Measurements from ENCODE around the gene TMPRSS13.

Gene TMPRSS13

GRCh38 chr11:117884994-117885393, 44.2 kb downstream of the TMPRSS13 start:
- DNase-seq = no peak

DNA sequence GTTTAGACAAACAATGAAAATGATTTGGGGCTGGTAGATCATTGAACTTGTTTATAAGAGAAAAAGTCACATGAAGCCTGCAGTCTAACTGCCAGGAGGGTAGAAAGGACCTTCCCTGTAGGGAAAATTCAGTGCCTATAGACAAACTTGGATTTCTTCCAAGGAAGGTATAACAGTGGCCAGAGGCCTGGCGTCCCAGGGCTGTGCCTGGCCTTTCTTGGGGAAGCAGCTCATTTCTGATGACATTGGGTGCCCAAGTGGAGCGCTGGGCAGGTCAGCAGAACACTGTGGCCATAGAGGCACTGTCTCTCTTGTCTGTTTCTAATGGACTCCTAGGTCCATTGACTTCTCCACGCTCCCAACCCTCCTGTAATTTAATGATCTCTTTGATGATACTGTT, 46.1 kb downstream of the TMPRSS13 start:
- DNase-seq = no peak

- DNase-seq = no peak
Measured at GRCh38 chr11:117882311-117882905, 46.8 kb downstream of the TMPRSS13 start.

DNA sequence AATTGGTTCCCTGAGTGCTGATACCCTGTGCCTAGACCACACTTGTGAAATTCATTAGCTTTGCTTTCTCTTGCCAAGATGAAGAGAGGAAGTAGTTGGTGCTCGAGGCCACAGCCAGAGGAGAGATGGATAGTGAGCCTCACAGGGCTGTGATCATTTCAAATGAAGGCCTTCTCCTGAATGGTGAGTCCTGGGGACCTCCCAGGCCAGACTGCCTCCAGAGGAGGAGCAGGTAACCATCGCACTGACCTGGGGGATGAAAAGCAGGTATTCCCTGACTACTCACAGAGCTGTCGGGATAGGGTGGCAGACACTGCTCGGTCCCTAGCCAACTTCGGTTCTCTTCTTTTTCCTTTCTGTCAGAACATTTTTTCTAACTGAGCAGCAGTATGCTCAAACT, 48.0 kb downstream of the TMPRSS13 start:
- DNase-seq = no peak

DNA sequence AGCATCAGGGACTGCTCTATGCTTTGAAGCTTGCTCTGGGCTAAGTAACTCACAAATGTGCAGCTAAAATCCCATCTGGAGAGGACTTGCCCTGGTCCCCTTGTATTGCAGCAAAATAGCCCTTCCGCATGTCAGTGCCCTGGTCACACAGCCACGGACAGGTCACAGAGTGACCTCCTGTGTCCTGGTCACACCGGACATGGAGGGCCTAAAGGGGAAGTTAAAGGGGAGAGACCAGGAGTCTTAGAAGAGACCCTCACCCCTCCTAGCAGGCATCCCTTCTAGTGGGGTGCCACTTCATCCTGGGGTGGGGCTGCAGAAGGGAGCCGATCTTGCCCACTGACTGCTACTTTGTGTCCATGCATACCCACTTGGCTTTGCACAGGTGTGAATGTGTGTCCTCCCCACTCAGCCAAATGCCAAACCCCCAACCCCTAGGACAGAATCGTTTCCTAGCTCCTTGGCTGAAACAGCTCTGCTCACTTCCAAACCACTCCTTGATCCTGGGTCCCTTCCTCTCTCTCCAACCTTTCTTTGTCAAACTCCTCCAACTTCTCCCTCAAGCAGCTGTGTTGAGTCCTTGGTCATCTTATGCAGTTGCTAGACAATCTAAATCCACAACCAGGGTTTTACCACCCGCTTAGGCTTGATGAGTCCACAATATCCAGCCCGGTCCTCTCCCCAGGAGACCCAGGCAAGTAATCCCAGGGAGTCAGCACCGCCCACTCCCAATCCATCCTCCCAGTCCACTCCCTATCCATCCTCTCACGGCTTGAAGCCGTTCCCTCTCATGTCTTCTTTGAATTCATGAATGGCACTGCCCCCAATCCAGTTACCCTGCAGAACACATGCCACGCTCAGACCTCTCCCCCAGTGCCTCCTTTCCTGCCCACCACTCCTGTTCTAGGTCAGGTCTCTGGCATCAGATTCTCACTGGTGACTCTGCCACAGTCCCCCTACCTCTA, 49.4 kb downstream of the TMPRSS13 start:
- DNase-seq = no peak

- no peak for DNase-seq
Measured at GRCh38 chr11:117878939-117879475, 50.2 kb downstream of the TMPRSS13 start.

DNA sequence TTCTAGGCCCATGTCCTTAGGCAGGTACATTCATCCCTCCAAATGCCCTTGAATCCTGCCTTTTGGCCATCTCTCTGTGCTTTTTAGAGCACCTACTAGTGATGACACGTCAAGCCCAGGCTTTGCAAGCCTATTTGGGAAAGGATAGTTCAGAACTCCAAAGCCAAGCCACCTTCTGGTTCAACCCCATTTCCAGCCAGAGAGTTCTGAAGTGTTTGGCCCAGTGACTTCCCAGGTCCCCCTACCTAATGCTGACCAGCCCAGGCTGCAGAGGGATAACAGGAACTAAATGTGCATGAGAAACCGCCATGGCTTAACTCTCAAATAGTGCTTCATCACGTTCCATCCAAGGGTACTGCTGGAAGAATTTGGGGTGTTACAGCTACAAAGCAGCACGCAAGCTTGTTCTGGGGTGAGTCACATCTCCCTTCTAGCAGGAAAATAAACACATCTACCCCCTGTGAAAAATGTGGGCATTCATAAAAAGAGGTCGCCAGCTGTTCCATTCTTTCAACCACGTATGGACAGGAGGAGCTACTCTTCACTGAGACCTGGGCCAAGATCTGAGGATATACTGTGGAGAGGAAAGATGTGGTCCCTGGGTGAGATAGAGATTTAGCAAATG, 50.8 kb downstream of the TMPRSS13 start:
- no peak for DNase-seq

- no peak for DNase-seq
Measured at GRCh38 chr11:117877120-117877784, 52.0 kb downstream of the TMPRSS13 start.

- no peak for DNase-seq
Measured at GRCh38 chr11:117876341-117877119, 52.7 kb downstream of the TMPRSS13 start, which contains the start of gene FXYD6. FXYD6 (minus strand) TSS chr11:117876658; CDS start chr11:117842776, 33,882 bp downstream.

DNA sequence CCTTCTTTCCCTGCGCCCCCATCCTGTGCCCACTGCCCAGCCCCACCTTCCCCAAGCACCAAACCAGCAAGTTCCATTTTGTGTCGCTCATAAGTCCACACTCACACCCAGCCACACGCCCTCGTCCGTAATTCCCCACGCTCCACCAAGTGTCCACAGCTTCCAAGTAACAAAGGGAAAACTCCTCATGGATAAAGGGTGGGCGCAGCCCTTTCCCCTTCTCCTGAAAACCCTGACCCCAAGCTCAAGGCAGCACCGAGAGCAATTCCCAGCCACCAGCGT, 53.2 kb downstream of the TMPRSS13 start:
- DNase-seq = no peak

- DNase-seq = no peak
Measured at GRCh38 chr11:117875382-117876058, 53.7 kb downstream of the TMPRSS13 start.

GRCh38 chr11:117874910-117875381, 54.3 kb downstream of the TMPRSS13 start:
- no peak for DNase-seq

DNA sequence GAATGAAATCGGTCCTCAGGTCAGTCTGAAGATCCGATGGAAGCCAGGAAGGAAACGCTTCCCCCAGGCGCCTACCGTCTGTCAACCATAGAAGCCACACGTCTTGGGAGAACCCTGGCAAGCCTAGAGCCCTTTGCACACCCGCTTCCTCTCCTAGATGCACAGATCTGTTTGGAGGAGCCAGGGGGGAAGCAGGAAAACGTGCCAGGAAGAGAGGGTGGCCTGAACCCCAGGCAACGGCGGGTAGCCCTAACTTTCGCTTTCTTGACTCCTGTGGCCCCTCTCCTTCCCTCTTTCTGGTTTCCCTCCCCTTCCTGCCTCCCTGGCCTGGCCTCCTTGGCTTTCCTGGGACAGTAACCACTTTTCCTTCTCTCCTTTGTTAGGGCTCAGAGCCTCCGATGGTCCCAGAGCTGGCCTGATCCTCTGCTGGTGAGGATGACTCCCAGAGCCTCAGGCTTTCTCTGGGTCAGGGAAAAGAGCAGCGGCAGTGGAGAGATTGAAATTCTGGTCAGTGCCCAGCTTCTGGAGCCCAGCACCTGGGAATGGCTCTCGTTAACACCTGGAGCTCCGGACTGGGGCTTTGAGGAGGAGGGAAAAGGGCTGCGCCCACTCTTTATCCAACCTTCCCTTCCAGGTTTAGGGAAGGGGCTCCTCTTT, 54.8 kb downstream of the TMPRSS13 start:
- no peak for DNase-seq

- DNase-seq = no peak
Measured at GRCh38 chr11:117873828-117874125, 55.4 kb downstream of the TMPRSS13 start.

GRCh38 chr11:117872975-117873827, 56.0 kb downstream of the TMPRSS13 start:
- DNase-seq = no peak

GRCh38 chr11:117872420-117872961, 56.7 kb downstream of the TMPRSS13 start:
- DNase-seq = no peak

GRCh38 chr11:117871784-117872183, 57.4 kb downstream of the TMPRSS13 start:
- DNase-seq = no peak

- DNase-seq = no peak
Measured at GRCh38 chr11:117871160-117871559, 58.0 kb downstream of the TMPRSS13 start.

DNA sequence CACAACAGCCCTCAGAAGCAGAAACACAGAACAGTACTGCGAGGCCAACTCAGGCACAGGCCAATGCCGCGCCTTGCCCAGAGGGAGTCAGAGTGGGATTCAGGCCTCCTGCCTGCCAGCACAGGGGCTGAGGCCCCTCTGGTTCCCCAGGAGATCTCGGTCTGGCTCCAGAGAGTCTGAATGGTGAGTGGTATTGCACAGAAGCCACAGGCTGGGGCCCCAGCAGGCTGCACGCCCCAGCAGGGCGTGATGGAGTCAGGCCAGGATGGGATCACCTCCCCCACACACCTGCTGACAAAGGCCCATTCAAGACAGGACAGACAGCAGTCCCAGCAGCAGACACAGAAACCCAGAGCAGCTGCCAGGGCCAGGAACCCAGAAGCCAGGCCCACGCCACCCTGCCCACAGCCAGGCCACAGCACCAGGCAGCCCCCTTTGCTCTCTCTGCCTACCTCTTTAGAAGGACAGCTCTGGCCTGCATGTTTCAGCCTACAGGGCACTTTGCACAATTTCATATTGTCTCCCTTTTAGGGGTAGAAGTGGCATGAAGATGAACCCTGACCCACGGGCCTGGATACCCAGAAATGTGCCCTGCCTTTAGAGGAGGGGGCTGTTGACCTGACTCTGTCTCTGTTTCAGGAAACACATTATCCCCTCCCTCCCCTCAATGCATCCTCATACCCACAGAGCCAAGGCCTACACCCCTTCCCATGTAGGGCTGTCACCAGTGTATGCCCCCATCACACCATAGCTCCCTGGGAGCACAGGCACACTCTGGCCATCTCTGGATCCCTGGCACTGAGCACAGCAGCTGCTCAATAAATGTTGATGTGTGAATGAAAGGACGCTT, 58.9 kb downstream of the TMPRSS13 start:
- DNase-seq = peak in 1 of 2 donors; percentile 62

Data from hippocampal formation (tissue), 2 donors.